ENCODE data around the gene C14orf180. TPM values are rescaled to one million over a fixed set of nuclear protein-coding genes. Genes with fewer than 3 reads are reported as not detected.

Gene C14orf180
- total RNA-seq, 1 experiment from 2014 or later = not detected

DNA sequence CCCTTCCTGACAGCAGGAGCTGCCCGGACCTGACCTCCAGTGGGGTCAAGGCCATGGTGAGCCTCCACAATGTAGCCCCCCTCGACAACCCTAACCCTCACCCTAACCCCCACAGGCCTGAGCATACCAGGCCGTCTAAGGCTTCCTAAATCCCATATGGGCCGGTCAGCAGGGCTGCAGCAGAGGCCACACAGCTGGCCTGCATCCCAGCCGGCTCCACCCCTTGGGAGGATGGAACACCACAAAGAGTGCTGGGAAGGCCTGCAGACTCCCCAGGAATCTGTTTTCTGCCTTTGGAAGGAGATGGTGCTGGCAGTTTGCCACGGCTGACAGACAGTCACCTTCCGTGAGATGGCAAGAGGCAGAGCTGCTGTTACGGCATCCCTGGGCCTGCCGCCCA lies 22.2 kb downstream of the C14orf180 start:
- no CpG with 5 or more reads among the region's 9 CpGs for WGBS (ENCODE audit: extremely low coverage, insufficient read length, low lambda C conversion rate)
- H3K56ac ChIP-seq (ENCODE audit: insufficient read length, low read depth, low read length) = no peak overlapping the region
- H3K4me1 Mint-ChIP-seq = peaks cover 7 to 17% of the 10 kb centered on the region in 2 experiments
- no peak overlapping the region for H4K5ac ChIP-seq (ENCODE audit: insufficient read length, low read depth, low read length)
- H4K91ac ChIP-seq (ENCODE audit: insufficient read length, low read depth, low read length) = no peak overlapping the region
- no peaks in the 10 kb centered on the region for H3K36me3 Mint-ChIP-seq (ENCODE audit: insufficient read depth in 1 of 3, low read depth in 3 of 3)
- no peak overlapping the region for H3K27ac ChIP-seq (ENCODE audit: insufficient read length, low read depth, low read length)
- H2BK20ac ChIP-seq (ENCODE audit: low read depth, low read length, poor library complexity, severe bottlenecking) = no peak overlapping the region
- H3K4me2 ChIP-seq (ENCODE audit: insufficient read depth, insufficient read length, low read length) = no peak overlapping the region
- H3T11ph ChIP-seq (ENCODE audit: low read length) = no peak overlapping the region
- H3K4me1 ChIP-seq (ENCODE audit: insufficient read depth, low read length) = no peaks in the 10 kb centered on the region
- no peaks in the 10 kb centered on the region for H3K9me3 ChIP-seq (ENCODE audit: control insufficient read depth, low read depth, low read length)
- no peak overlapping the region for H3K23ac ChIP-seq (ENCODE audit: insufficient read length, low read depth, low read length)
- H4K20me1 ChIP-seq (ENCODE audit: control insufficient read depth, insufficient read depth, insufficient read length) = no peaks in the 10 kb centered on the region
- no peak overlapping the region for H2BK120ac ChIP-seq (ENCODE audit: low read depth, low read length, poor library complexity, severe bottlenecking)
- peaks cover 48% of the 10 kb centered on the region for H3K27me3 Mint-ChIP-seq (ENCODE audit: low read depth)
- no peak overlapping the region for H2BK12ac ChIP-seq (ENCODE audit: insufficient read length, low read depth, low read length)
- TF ChIP-seq, protein P1, sequence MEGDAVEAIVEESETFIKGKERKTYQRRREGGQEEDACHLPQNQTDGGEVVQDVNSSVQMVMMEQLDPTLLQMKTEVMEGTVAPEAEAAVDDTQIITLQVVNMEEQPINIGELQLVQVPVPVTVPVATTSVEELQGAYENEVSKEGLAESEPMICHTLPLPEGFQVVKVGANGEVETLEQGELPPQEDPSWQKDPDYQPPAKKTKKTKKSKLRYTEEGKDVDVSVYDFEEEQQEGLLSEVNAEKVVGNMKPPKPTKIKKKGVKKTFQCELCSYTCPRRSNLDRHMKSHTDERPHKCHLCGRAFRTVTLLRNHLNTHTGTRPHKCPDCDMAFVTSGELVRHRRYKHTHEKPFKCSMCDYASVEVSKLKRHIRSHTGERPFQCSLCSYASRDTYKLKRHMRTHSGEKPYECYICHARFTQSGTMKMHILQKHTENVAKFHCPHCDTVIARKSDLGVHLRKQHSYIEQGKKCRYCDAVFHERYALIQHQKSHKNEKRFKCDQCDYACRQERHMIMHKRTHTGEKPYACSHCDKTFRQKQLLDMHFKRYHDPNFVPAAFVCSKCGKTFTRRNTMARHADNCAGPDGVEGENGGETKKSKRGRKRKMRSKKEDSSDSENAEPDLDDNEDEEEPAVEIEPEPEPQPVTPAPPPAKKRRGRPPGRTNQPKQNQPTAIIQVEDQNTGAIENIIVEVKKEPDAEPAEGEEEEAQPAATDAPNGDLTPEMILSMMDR (conservative IDR thresholded peaks at IDR 0.05) = no peak
- no peak overlapping the region for H3K4ac ChIP-seq (ENCODE audit: low read depth, low read length)
- H3K4me3 Mint-ChIP-seq = no peak overlapping the region
- no peak overlapping the region for H3K18ac ChIP-seq (ENCODE audit: insufficient read length, low read depth, low read length)
- 0 out of 7 replicates have a peak overlapping the region, but pooled peaks of 1 of the 3 experiments have one; percentile 18 for H3K27ac Mint-ChIP-seq
- peaks cover 7% of the 10 kb centered on the region for H3K23me2 ChIP-seq (ENCODE audit: insufficient read length, low read depth, low read length, poor library complexity, severe bottlenecking)
- H2AK5ac ChIP-seq (ENCODE audit: insufficient read length, low read length) = no peak overlapping the region
- H3K9ac ChIP-seq (ENCODE audit: extremely low read depth, insufficient read length, low read length) = no peak overlapping the region
- H3K79me2 ChIP-seq (ENCODE audit: insufficient read depth, low read length) = no peaks in the 10 kb centered on the region
- H3K79me1 ChIP-seq (ENCODE audit: insufficient read depth, low read depth, low read length, poor library complexity, severe bottlenecking) = no peaks in the 10 kb centered on the region
- no peak overlapping the region for H2BK5ac ChIP-seq (ENCODE audit: insufficient read length, low read length)
- no peak overlapping the region for H2BK15ac ChIP-seq (ENCODE audit: low read depth, low read length)
- peaks cover 2% of the 10 kb centered on the region; the same call in 1 of the 2 replicates for H3K27me3 ChIP-seq (ENCODE audit: insufficient read depth, low read length)
- H3K9me3 Mint-ChIP-seq = no peaks in the 10 kb centered on the region; a peak in 1 of 5 replicates
- no peak overlapping the region for H4K8ac ChIP-seq (replicated peaks; ENCODE audit: insufficient read length, low read depth, low read length)
- no peak overlapping the region for H3K14ac ChIP-seq (ENCODE audit: insufficient read depth, low read length)
- DNase-seq = no peak
- no peak overlapping the region for H2AFZ ChIP-seq (ENCODE audit: low read length)

All from H9 (cell line).